Measurements from ENCODE around the gene RAPGEF1. TPM values are rescaled to one million over a fixed set of nuclear protein-coding genes. Genes with fewer than 3 reads are reported as not detected.

RAPGEF1 gene
- total RNA-seq, 1 experiment from 2014 or later, result 19.0 TPM

GRCh38 chr9:131578731-131579504, 161.0 kb downstream of the RAPGEF1 start:
- no peaks in the 10 kb centered on the region for H3K27me3 ChIP-seq
- no peak overlapping the region for H3K4me3 ChIP-seq
- H3K9me3 ChIP-seq, result no peaks in the 10 kb centered on the region
- no peak for DNase-seq
- H3K36me3 ChIP-seq, result no peaks in the 10 kb centered on the region

- Histone ChIP-seq H3K27me3 (no peaks in the 10 kb centered on the region), H3K9me3 (no peaks in the 10 kb centered on the region), H3K4me3 (no peak overlapping the region), H3K36me3 (no peaks in the 10 kb centered on the region)
- no peak for DNase-seq
These were observed 161.9 kb downstream of the RAPGEF1 start for GRCh38 chr9:131578021-131578420.

GRCh38 chr9:131577005-131578000, 162.6 kb downstream of the RAPGEF1 start:
- Histone ChIP-seq H3K27me3 (no peaks in the 10 kb centered on the region), H3K4me3 (no peak overlapping the region), H3K36me3 (no peaks in the 10 kb centered on the region), H3K9me3 (no peaks in the 10 kb centered on the region)
- no peak for DNase-seq

- H3K9me3 ChIP-seq, result no peaks in the 10 kb centered on the region
- no peaks in the 10 kb centered on the region for H3K36me3 ChIP-seq
- no peak for DNase-seq
- H3K4me3 ChIP-seq, result no peak overlapping the region
- no peaks in the 10 kb centered on the region for H3K27me3 ChIP-seq
These were observed 163.7 kb downstream of the RAPGEF1 start for GRCh38 chr9:131575946-131576853.

GRCh38 chr9:131574730-131575640, 164.9 kb downstream of the RAPGEF1 start:
- H3K36me3 ChIP-seq, result no peaks in the 10 kb centered on the region
- no peaks in the 10 kb centered on the region for H3K9me3 ChIP-seq
- H3K4me3 ChIP-seq, result no peak overlapping the region
- DNase-seq, result no peak
- H3K27me3 ChIP-seq, result no peaks in the 10 kb centered on the region

GRCh38 chr9:131567910-131568309, 172.0 kb downstream of the RAPGEF1 start:
- Histone ChIP-seq H3K9me3 (no peaks in the 10 kb centered on the region), H3K27me3 (no peaks in the 10 kb centered on the region), H3K36me3 (no peaks in the 10 kb centered on the region), H3K4me3 (no peak overlapping the region)
- no peak for DNase-seq

- Histone ChIP-seq H3K36me3 (no peaks in the 10 kb centered on the region), H3K4me3 (no peak overlapping the region), H3K27me3 (no peaks in the 10 kb centered on the region), H3K9me3 (peaks cover 5% of the 10 kb centered on the region)
- no peak for DNase-seq
These were observed 173.7 kb downstream of the RAPGEF1 start for GRCh38 chr9:131566158-131566557.

- no peak for DNase-seq
- Histone ChIP-seq H3K4me3 (no peak overlapping the region), H3K9me3 (peaks cover 5% of the 10 kb centered on the region), H3K36me3 (no peaks in the 10 kb centered on the region), H3K27me3 (no peaks in the 10 kb centered on the region)
These were observed 174.5 kb downstream of the RAPGEF1 start for GRCh38 chr9:131565369-131565768.

GRCh38 chr9:131562032-131562959, 177.6 kb downstream of the RAPGEF1 start:
- no peaks in the 10 kb centered on the region for H3K36me3 ChIP-seq
- no peak overlapping the region for H3K4me3 ChIP-seq
- peaks cover 5% of the 10 kb centered on the region for H3K9me3 ChIP-seq
- DNase-seq, result no peak
- H3K27me3 ChIP-seq, result no peaks in the 10 kb centered on the region

GRCh38 chr9:131559421-131560000, 180.4 kb downstream of the RAPGEF1 start:
- no peak for DNase-seq
- Histone ChIP-seq H3K36me3 (no peaks in the 10 kb centered on the region), H3K4me3 (no peak overlapping the region), H3K27me3 (no peaks in the 10 kb centered on the region), H3K9me3 (peaks cover 5% of the 10 kb centered on the region)

- H3K27me3 ChIP-seq, result no peaks in the 10 kb centered on the region
- no peak overlapping the region for H3K4me3 ChIP-seq
- DNase-seq, result no peak
- no peaks in the 10 kb centered on the region for H3K36me3 ChIP-seq
- peaks cover 5% of the 10 kb centered on the region for H3K9me3 ChIP-seq
These were observed 181.9 kb downstream of the RAPGEF1 start for GRCh38 chr9:131557855-131558548.

GRCh38 chr9:131555841-131556673, 183.8 kb downstream of the RAPGEF1 start:
- no peaks in the 10 kb centered on the region for H3K36me3 ChIP-seq
- DNase-seq, result no peak
- no peak overlapping the region for H3K4me3 ChIP-seq
- no peaks in the 10 kb centered on the region for H3K9me3 ChIP-seq
- H3K27me3 ChIP-seq, result no peaks in the 10 kb centered on the region

- DNase-seq, result no peak
- H3K36me3 ChIP-seq, result no peaks in the 10 kb centered on the region
- no peaks in the 10 kb centered on the region; the same call in 1 of the 2 replicates for H3K27me3 ChIP-seq
- H3K9me3 ChIP-seq, result no peaks in the 10 kb centered on the region
- no peak overlapping the region for H3K4me3 ChIP-seq
These were observed 185.0 kb downstream of the RAPGEF1 start for GRCh38 chr9:131554843-131555351.

Data from MG63 (cell line).